NCI-H82 (cell line): ENCODE results near the gene OSGIN1.
A peak's percentile ranks its signal among the peaks of the same experiment; 100 is the strongest.

Experiments used
- DNase-seq: peaks from one replicate; lab custom pipeline; 2025; lab: John Stamatoyannopoulos, UW

The OSGIN1 gene

DNA sequence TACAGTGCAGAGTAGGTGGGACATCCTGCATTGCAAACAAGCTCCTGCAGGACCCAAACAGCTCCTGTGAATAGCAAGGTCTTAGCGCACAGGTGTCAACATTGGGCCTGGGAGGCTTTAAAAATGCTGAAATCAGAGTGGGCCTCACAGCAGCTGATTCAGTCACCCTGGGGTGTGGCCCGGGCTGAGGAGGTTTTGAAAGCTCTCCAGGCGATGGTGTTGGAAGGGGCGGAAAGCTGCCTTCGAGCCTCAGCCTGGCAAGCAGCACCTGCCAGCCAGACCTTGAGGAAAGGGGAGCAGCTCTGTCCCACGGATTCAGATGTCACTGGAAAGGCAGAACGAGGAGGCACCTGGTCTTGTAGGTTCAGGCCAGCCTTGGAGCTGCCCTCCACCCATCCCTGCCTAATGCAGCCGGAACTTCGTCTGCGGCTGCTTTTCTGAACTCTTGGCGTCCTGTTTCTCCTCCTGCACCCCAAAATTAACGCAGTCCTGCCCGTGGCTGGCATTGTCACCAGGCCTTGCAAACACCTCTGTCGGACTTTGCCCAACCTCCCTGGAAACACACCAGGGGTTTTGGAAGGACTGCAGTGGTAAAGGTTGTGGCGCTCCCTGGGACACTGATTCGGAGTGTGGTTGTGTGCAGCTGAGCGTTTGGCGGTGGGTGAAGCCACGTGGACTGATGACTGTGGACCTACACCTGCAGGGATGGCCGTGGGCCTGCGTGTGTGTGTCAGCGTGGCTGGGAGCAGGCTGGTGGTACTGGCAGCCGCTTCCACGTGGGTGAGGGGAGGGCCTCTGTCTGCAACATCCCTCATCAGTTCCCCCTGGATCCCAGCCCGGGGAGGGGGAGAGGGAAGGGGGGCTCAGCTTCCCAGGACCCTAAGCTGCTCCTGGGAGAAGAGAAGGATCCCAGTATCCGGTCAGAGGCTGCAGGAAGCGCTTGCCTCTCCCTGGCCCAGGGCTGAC, 18.4 kb downstream of the OSGIN1 start:
- no peak for DNase-seq

DNA sequence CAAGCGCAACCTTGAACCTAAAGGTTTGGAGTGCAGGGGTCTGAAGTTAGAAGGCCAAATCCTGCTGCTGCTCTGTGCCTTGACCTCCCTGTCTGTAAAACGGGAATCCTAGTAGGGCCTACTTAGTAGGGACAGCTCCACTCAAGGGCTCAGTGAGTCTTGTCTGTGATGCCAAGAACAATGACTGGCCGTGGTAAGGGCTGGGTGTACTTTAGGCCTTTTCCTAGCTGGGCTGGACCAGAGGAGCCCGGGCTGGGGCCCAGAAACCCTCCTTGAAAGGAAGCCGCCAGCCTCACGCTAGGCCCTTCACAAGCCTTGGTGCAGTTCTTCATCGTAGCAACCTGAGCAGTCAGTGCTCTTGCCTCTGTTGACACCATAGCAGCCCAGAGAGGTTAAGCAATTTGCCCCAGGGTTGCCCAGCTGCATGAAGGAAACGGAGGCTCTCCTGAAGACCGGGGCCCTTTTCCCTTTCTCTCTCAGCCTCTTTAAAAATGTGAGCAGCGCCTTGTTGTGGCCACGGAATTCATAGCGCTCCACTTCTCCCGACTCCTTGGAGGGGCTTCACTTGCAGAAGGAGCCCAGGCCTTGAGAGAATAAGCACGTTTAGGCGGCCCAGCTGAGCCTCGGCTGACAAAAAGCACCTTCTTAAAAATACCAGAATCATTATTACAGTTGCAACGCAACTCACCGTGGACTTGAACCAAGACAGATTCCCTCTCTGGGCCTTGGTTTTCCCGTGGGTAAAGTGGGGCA, 19.4 kb downstream of the OSGIN1 start:
- no peak for DNase-seq

DNA sequence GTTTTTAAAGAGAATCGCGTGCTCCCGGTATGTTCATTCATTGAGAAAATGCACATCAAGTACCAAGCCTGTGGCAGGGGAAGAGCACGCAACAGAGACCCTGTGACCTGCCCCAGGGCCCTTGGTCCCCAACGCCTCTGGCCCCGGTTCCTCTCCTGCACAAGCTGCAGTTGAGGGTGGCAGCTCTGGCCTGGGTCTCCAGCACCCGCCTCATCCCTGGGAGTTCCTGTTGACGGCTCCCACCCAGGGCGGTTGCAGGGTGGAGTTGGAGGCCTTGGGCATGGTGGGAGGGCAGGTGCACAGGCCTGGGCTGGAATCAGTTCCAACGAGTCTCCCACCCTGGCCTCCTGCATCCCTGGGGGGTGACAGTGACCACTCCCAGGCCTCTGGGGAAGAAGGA, 20.0 kb downstream of the OSGIN1 start:
- DNase-seq, result no peak

DNA sequence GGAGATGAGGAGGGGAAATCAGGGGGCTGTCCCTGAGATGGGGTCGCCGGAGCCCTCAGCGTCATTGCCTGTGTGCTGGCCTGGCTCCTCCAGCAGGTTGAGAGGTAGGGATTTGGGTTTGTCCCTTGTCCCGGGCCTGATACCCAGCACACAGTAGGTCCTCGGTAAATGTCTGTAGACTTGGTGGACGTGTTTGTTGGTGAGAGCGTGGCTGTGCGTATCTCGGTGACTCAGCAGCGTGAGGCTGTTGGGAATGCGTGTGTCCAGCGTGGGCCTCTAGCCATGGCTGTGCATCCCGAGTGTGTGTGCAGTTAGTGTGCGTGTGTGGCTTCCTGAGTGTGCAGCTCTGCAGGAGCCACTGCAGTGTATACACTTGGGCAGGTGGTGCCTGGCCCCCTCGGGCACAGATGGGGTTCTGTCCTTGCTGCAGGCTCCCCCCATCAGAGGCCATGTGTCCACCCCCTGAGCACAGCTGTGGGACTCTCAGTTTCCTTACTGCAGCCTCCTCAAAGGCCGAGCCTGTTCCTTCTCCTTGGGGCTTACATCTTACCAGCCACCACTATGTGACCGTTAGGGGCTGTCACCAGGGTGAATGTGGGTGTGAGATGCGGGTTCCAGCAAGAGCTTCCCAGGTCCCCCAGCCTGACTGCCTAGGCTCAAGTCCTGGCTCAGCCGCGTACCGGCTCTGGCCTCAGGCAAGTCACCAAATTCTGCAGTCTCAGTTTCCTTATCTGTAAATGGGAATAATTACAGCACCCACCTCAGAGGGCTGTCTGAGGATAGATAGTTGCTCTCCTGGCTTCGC, 20.7 kb downstream of the OSGIN1 start:
- DNase-seq, result no peak

DNA sequence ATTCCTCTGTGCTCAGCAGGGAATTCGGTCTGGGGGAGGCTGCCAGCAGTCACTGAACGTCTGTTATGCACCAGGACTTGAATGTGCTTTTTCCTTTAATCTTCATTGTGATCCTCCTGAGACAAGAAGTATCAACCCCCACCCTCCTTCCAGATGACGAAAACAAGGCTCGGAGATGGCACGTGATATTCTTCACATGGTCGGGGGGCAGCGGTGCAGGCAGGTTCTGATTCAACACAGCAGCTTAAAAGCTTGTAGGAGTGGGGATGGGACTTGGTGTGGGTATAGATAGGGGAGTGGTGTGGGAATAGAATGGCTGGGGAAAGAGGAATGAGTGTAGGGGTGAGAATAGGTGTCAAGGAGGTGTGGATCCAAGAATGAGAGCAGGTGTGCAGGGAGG, 21.4 kb downstream of the OSGIN1 start:
- peak; percentile 35 for DNase-seq

DNA sequence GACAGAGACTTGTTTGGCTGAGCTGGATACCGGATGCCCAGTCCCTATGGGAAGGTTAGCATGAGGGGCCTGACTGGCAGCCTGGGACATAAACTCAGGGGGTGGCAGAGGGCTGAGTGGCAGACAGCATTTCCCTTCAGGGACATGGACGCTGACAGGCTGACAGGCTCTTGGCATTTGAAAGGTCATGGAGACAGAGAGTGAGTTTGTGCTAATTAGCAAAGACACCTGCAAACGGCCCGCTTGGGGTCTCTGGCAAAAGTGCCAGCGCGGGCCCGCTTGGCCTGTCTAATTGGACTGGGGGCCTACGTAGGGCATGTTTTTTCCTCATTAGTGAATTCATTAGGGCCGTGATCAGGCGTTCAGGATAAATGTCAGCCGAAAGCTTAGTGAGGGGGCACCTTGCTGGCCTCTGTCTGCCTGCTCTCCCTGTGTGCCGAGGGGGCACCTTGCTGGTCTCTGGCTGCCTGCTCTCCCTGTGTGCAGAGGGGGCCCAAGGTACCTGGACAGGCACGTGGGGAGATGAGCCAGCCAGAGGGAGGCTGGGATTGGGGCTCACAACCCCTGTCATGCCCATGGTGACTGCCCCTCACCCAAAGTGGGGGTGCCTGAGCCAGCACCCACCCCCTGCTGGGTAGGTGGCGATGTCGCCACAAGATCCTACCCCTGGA, 22.7 kb downstream of the OSGIN1 start:
- no peak for DNase-seq

DNA sequence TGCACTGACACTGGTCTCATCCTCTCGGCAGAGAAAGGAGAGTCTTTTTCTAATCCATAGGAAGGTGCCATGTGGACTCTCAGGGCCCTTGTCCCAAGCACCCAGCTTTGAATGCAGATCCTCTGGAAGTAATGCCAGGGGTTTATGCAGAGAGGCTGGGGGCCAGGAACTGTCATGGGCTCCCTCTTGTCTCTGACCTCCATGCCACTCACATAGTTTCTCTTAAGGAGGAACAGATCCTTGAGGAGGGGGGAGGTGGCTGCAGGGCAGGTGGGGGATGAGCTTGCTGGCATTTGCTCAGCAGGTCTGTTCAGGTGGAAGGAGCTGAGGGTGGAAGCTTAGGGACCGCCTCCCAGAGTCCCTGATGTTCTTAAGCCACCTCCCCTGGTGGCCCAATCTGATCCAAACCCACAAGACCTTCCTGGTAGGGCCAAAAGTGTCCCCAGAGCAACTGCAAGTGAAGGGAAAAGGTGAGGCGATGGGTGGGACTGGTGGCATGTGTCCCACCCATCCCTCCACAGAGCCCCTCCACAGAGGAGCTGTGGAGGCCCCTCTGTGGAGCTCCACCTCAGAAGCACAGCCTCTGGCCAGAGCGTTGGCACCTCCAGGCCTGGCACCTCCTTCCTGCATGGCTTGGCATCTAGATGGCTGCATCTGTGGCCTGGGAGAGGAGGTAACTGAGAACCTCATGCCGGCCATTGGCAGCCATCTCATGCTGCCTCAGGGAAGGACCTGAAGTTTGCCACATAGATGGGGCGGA, 24.2 kb downstream of the OSGIN1 start:
- DNase-seq, result peak; percentile 32

DNA sequence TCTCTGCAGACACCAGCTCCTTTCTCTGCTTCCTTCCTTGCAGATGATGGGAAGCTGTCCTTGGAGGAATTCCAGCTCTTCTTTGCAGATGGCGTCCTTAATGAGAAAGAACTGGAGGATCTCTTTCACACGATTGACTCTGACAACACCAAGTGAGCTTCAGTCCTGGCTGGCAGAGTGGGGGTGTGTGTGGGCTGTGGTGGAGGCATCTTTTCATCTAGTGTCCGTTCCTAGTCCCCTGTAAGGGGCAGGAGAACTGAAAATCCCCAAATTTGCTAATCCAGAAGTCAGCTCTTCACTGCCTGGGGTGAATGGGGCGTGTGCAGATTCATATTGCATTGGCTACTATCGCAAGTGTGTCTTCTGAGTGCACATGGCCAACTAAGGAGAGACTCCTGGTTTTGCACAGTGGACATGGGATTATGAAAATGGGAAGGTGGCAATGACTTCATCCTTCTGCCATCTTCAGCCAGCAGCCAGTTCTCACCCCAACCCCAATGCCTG, 25.4 kb downstream of the OSGIN1 start:
- DNase-seq, result no peak

DNA sequence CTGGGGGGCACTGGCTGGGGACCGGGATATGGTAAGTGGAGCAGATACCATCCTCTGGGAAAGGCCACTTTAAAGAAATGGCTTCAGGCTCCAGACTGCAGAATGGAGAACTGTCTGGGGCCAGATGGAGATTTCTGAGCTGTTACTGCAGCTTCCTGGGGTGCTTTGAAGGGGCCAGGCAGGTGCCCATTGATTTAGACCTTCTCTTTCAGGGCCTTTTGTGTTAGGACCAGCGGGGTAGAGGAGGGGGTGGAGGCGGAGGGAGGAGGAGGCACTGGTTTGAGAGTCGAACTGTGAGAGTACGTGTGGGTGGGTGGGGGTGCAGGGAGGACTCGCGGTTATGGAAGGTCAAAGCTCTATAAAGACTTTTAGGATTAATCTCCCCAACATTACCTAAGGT, 26.4 kb downstream of the OSGIN1 start:
- DNase-seq, result no peak

DNA sequence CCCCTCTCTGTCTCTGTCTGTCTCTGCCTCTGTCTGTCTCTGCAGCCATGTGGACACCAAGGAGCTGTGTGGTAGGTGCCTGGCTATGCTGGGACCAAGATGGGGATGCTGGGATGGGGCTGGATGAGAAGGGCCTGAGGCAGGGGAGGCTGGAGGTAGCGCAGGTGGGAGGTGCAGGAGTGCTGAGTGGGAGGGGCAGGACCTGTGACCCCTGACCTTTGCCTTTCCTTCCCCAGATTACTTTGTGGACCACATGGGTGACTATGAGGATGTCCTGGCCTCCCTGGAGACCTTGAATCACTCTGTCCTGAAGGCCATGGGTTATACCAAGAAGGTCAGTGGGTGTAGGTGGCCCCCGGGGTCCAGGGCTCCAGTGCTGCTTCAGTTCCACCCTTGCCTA, 27.8 kb downstream of the OSGIN1 start:
- DNase-seq, result no peak

DNA sequence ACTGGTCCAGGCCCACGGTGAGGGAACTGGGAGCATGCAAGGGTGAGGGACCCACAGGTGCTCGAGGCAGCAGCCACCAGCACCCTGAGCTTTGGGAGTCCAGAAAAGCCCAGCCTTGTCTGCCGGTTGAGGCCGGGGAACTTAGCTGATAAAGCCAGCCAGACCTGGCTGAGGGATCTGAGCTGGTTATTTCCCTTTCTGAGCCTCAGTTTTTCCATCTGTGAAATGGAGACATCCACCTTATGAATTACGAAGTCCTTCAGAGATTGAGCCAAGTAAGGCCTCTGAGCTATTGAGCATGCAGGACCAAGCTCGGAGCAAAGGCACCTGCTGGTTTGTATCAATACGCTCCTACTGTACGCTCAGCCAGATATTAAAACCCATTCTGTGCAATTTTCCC, 28.8 kb downstream of the OSGIN1 start:
- DNase-seq, result no peak

DNA sequence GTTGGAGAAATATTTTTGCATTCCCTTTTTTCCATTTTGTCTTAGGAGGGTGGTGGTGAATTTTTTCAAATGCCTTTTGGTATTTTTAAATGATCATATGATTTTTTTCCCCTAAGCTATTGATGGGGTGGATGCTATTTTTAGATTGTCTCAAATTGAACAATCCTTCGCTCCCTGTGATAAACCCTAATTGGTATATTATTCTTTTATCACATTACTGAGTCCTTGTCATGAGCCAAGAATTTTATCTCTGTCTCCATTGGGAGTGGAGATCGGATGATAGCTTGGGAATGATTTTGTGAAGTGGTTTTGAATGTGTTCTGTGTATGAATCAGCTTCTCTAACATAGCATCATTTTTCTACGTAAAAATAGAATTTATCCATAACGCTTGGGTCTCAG, 30.5 kb downstream of the OSGIN1 start:
- no peak for DNase-seq

DNA sequence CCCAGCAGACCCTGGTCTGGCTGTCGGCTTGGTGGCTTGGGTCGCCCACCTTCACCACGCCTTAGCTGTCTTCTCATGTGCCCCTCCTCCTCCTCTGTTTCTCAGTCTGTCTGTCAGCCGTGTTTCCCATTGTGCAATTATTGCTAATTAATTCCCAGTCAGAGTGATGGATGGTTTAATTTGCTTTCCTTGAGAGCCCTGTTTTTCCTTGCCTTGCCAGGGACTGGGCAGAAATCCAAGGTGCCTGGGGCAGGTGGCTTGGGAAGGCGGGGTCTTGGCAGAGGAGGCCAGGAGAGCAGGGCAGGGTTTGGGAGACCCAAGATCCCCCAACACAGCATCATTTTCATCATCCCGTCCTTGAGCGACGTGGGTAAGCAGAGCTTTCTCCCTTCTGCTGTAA, 36.3 kb downstream of the OSGIN1 start:
- DNase-seq, result peak; percentile 36

DNA sequence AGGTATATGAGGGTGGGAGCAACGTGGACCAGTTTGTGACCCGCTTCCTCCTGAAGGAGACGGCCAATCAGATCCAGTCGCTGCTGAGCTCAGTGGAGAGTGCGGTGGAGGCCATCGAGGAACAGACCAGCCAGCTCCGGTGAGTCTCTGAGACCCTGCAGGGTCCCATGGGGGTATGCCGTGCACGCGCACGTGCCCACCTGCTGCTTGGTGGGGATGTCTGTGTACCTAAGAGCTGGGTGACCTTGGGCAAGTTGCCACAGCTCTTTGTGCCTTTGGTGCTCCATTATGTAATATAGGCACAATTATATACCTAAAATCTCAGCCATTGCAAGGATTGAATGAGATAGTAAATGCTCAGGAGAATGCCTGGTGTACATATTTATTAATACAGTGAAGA, 37.5 kb downstream of the OSGIN1 start:
- DNase-seq, result no peak

DNA sequence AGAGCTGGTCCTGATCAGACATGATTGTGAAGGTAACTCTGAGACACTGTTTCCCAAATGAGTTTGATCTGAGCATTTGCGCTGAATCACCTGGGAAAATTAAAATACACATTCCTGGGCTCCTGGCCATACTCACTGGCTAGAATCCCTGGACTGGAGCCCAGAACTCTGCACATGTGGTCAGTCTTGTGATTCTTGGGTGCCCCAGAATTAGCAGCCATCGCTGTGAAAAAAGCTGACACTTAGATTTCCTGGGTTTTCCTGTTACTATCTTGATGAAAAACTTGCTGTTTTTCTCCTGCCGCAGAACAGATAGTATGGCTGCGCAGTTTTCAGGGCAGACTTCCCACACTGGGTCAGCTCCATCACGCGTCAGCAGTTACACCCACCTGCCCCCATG, 39.6 kb downstream of the OSGIN1 start:
- DNase-seq, result no peak

DNA sequence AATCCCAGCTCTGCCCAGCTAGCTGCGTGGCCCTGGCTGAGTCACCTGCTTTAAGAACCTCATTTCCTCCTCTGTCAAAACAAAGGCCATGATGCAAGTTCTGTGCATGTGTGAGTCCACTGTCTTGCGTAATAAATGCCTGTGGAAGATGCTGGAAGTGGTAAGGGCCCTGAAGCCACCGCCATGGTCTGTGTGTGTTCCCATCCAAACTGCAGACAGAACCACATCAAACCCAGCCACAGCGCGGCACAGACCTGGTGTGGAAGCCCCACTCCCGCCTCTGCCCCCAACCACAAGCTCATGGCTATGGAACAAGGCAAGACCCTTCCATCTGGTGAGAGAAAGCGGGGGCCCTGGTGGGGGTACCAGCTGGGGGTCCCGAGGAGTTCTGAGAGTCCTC, 41.0 kb downstream of the OSGIN1 start:
- no peak for DNase-seq

DNA sequence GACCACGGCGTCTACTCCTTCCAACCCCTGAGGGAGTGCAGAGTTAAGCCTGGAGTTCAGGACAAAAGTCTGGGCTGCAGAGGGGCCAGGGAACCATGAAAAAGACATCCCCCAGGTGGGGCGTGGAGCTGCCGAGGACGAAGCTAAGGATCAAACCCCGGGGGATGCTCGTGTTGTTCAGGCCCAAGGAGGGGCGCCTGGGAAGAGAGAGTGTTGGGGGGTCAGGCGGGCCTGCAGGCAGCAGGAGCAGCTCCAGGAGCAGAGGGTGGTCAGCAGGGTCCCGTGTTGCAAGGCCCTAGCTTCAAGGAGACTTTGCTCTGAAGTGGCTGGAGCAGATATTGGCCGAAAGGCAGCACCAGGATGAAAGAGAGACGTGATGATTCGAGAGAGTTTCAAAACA, 41.7 kb downstream of the OSGIN1 start:
- no peak for DNase-seq

DNA sequence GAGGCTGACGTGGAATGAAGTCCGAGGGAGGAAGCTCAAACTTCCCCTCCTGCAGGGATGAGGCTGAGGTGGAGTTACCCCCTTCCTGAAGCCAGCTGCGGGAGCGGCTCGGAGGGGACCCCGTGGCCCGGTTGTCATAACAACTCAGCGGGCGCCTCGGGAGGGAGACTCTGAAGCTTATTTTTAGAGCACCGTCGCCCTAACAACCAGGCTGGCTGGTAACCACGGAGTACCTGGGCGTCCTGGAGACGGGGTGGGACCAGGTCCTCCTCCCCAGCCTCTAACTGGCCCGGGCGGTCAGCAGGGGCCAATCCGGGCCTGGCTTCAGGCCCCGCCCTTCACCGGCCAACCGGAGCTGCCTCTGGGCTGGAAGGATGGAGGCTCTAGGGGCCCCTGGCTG, 42.7 kb downstream of the OSGIN1 start:
- no peak for DNase-seq

DNA sequence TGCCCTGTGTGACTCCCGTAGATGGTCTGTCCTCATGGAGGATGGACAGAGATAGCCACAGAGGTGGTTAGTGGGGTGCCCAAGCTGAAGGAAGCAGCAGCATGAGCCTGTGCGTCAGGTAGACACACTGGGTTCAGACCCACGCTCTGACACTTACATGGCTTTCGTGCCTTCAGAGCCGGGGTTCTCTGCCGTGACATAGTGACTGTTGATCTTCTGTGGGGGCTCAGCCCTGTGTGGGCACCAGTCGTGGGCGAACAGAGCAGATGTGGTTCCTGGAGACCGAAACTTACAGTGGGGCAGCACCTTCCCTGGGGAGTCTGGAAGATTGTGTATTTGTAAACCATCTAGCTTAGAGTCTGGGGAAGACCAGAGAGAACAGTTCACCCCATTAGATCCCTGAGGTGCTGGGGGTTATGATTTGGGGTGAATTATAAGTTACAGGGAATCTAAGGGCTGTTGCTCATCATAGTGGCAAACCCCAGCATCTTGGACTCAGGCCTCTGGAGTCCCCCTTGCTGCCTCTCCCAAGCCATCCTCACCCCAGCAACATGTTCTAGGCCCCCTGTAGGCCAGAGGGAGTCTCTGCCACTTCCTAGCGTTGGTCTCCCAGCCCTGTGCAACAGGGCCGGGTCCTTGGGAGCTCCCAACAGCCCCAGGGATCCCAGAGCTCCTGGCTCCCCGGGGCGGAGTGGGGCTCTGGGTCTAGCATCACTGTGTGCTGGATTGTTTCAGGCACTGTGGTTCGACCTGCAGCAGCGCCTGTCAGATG, 43.6 kb downstream of the OSGIN1 start:
- DNase-seq, result no peak

DNA sequence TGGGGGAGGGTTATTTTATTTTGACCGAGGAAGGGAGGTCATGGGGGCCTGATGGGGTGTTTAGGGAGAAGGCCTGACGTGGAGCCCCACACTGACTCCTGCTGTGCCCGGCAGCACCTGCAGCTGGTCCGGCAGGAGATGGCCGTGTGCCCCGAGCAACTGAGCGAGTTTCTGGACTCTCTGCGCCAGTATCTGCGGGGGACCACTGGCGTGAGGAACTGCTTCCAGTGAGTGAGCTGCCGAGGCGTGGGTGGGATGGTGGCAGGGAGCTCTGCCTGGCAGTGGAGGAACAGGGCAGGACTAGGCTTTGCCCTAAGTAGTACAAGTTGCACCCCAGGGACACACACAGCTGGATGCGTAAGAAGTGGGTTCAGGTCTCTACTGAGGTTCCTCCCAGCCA, 45.1 kb downstream of the OSGIN1 start:
- no peak for DNase-seq
